Ectodermal cell (in vitro differentiated cells): ENCODE results near the gene NEU4.
"Not testable (repeated sequence)": the region's sequence is repeated elsewhere in the genome, so short reads cannot be mapped to it uniquely, and the experiment has no call there.

ENCODE experiments used
- H3K27ac ChIP-seq: 2 replicates; pipeline ENCODE4 v1.7.0; 2013; ENCODE audit warnings: mild to moderate bottlenecking, low read depth, low read length; ENCODE audit not compliant: insufficient read depth, poor library complexity, severe bottlenecking
- H3K27me3 ChIP-seq: 2 replicates; pipeline ENCODE4 v1.7.0; 2013; ENCODE audit warnings: mild to moderate bottlenecking, low read length; ENCODE audit not compliant: insufficient read depth, control insufficient read depth, poor library complexity, severe bottlenecking
- H3K36me3 ChIP-seq: one replicate; pipeline ENCODE4 v1.7.0; 2013; ENCODE audit warnings: low read length; ENCODE audit not compliant: control insufficient read depth, insufficient read depth
- H3K4me1 ChIP-seq: one replicate; pipeline ENCODE4 v1.7.0; 2013; ENCODE audit warnings: low read length; ENCODE audit not compliant: control insufficient read depth, insufficient read depth
- H3K4me3 ChIP-seq: 2 replicates; pipeline ENCODE4 v1.7.0; 2013; ENCODE audit warnings: low read depth, low read length, control low read depth; ENCODE audit not compliant: insufficient read depth
- H3K9me3 ChIP-seq: 2 replicates; pipeline ENCODE4 v1.7.0; 2013; ENCODE audit warnings: mild to moderate bottlenecking, low read length, moderate library complexity; ENCODE audit not compliant: control insufficient read depth
- WGBS, 2 experiments: methylation state at CpG; one replicate each; pipeline ENCODE4 v1.1.7; 2013; ENCODE audit warnings: missing lambda C conversion rate in 2 of 2; 5-methylcytosine and 5-hydroxymethylcytosine counted together

NEU4 gene

GRCh38 chr2:241775223-241776177 is 33.5 kb upstream of the NEU4 start:
- 88 to 89% methylated on average over 34 of the region's 34 CpGs for WGBS, 2 experiments
- Histone ChIP-seq H3K4me3 (no peak overlapping the region), H3K27ac (no peak overlapping the region), H3K27me3 (no peaks in the 10 kb centered on the region), H3K9me3 (no peaks in the 10 kb centered on the region), H3K4me1 (peaks cover 22% of the 10 kb centered on the region), H3K36me3 (no peaks in the 10 kb centered on the region)

- Histone ChIP-seq H3K27ac (no peak within 1 kb of the TSS), H3K27me3 (no peaks in the 10 kb centered on the region), H3K36me3 (no peaks in the 10 kb centered on the region), H3K9me3 (no peaks in the 10 kb centered on the region), H3K4me3 (no peak within 1 kb of the TSS), H3K4me1 (peaks cover 15% of the 10 kb centered on the region)
- WGBS, 2 experiments: 85 to 87% methylated on average over 27 of the region's 27 CpGs
Observed at GRCh38 chr2:241776336-241777169, 32.4 kb upstream of the NEU4 start, which contains the start of gene GAL3ST2. GAL3ST2 (plus strand) TSS chr2:241776822; CDS start chr2:241776956, 134 bp downstream.

GRCh38 chr2:241777170-241777685 is 31.8 kb upstream of the NEU4 start:
- Histone ChIP-seq H3K4me3 (no peak overlapping the region), H3K27me3 (no peaks in the 10 kb centered on the region), H3K27ac (no peak overlapping the region), H3K4me1 (peaks cover 15% of the 10 kb centered on the region), H3K36me3 (no peaks in the 10 kb centered on the region), H3K9me3 (no peaks in the 10 kb centered on the region)
- WGBS, 2 experiments: 84% methylated on average over 22 of the region's 22 CpGs

- 77 to 78% methylated on average over 21 of the region's 21 CpGs for WGBS, 2 experiments
- Histone ChIP-seq H3K4me3 (no peak overlapping the region), H3K27me3 (no peaks in the 10 kb centered on the region), H3K36me3 (no peaks in the 10 kb centered on the region), H3K9me3 (peaks cover 2% of the 10 kb centered on the region), H3K4me1 (peaks cover 15% of the 10 kb centered on the region), H3K27ac (no peak overlapping the region)
Observed at GRCh38 chr2:241777686-241778627, 31.0 kb upstream of the NEU4 start.

- H3K4me1 ChIP-seq: peaks cover 15% of the 10 kb centered on the region
- no peak overlapping the region for H3K27ac ChIP-seq
- no peaks in the 10 kb centered on the region for H3K27me3 ChIP-seq
- H3K4me3 ChIP-seq: no peak overlapping the region
- peaks cover 2% of the 10 kb centered on the region for H3K9me3 ChIP-seq
- WGBS, 2 experiments: 89 to 92% methylated on average over 5 of the region's 5 CpGs
- no peaks in the 10 kb centered on the region for H3K36me3 ChIP-seq
Observed at GRCh38 chr2:241780939-241781569, 27.9 kb upstream of the NEU4 start.

GRCh38 chr2:241782053-241782452 is 26.9 kb upstream of the NEU4 start:
- not testable (repeated sequence) for H3K27ac ChIP-seq, H3K36me3 ChIP-seq, H3K27me3 ChIP-seq, H3K9me3 ChIP-seq, H3K4me3 ChIP-seq
- H3K4me1 ChIP-seq: peaks cover 12% of the 10 kb centered on the region
- 86 to 87% methylated on average over 2 to 3 of the region's 3 CpGs for WGBS, 2 experiments

GRCh38 chr2:241788135-241788534 is 20.9 kb upstream of the NEU4 start:
- Histone ChIP-seq H3K27me3 (no peaks in the 10 kb centered on the region), H3K4me3 (no peak overlapping the region), H3K9me3 (no peaks in the 10 kb centered on the region), H3K4me1 (no peaks in the 10 kb centered on the region), H3K36me3 (no peaks in the 10 kb centered on the region), H3K27ac (no peak overlapping the region)
- WGBS, 2 experiments: 87 to 94% methylated on average over 4 of the region's 4 CpGs

- H3K27me3 ChIP-seq: no peaks in the 10 kb centered on the region
- no peak overlapping the region for H3K27ac ChIP-seq
- H3K4me3 ChIP-seq: no peak overlapping the region
- no peaks in the 10 kb centered on the region for H3K4me1 ChIP-seq
- 75 to 80% methylated on average over 3 of the region's 3 CpGs for WGBS, 2 experiments
- H3K36me3 ChIP-seq: no peaks in the 10 kb centered on the region
- H3K9me3 ChIP-seq: no peaks in the 10 kb centered on the region
Observed at GRCh38 chr2:241788572-241788971, 20.4 kb upstream of the NEU4 start.

GRCh38 chr2:241791385-241791784 is 17.6 kb upstream of the NEU4 start:
- H3K27ac ChIP-seq, H3K4me1 ChIP-seq, H3K4me3 ChIP-seq, H3K36me3 ChIP-seq, H3K9me3 ChIP-seq, H3K27me3 ChIP-seq: not testable (repeated sequence)
- 82 to 94% methylated on average over 3 of the region's 3 CpGs for WGBS, 2 experiments
